Measurements from ENCODE around the gene FREM2. TPM values are rescaled to one million over a fixed set of nuclear protein-coding genes. Genes with fewer than 3 reads are reported as not detected.

Gene FREM2
- total RNA-seq, 4 donors from 2014 or later, result 32.0 to 54.6 (median 46.2) TPM

GRCh38 chr13:38752686-38753085, 65.8 kb downstream of the FREM2 start:
- no peak for DNase-seq
- TF ChIP-seq POLR2A (IDR thresholded peaks at IDR 0.05), result no peak
- WGBS, 2 donors, result 27 to 38% methylated on average over 4 to 5 of the region's 5 CpGs
- intact Hi-C loops (cut with DNase I), result no loop called here
- no peaks in the 10 kb centered on the region for H3K36me3 ChIP-seq
- H3K4me1 ChIP-seq, result peaks cover 0 to 7% of the 10 kb centered on the region in 2 donors
- H3K27me3 ChIP-seq, result no peaks in the 10 kb centered on the region
- no peak overlapping the region for H3K27ac ChIP-seq
- H3K4me3 ChIP-seq (replicated peaks in 1 of 3), result no peak overlapping the region
- H3K9me3 ChIP-seq, result no peaks in the 10 kb centered on the region

- TF ChIP-seq POLR2A (IDR thresholded peaks at IDR 0.05), result no peak
- TF ChIP-seq, protein P1, sequence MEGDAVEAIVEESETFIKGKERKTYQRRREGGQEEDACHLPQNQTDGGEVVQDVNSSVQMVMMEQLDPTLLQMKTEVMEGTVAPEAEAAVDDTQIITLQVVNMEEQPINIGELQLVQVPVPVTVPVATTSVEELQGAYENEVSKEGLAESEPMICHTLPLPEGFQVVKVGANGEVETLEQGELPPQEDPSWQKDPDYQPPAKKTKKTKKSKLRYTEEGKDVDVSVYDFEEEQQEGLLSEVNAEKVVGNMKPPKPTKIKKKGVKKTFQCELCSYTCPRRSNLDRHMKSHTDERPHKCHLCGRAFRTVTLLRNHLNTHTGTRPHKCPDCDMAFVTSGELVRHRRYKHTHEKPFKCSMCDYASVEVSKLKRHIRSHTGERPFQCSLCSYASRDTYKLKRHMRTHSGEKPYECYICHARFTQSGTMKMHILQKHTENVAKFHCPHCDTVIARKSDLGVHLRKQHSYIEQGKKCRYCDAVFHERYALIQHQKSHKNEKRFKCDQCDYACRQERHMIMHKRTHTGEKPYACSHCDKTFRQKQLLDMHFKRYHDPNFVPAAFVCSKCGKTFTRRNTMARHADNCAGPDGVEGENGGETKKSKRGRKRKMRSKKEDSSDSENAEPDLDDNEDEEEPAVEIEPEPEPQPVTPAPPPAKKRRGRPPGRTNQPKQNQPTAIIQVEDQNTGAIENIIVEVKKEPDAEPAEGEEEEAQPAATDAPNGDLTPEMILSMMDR (IDR thresholded peaks at IDR 0.05), result no peak
- Histone ChIP-seq H3K4me3 (replicated peaks in 1 of 3) (no peak overlapping the region), H3K27ac (no peak overlapping the region), H3K27me3 (no peaks in the 10 kb centered on the region), H3K9me3 (no peaks in the 10 kb centered on the region), H3K4me1 (peaks cover 0 to 7% of the 10 kb centered on the region in 2 donors), H3K36me3 (no peaks in the 10 kb centered on the region)
- intact Hi-C loops (cut with DNase I), result no loop called here
- no peak for DNase-seq
- WGBS, 2 donors, result 87 to 92% methylated on average over 2 of the region's 2 CpGs
Measured at GRCh38 chr13:38753878-38754277, 67.0 kb downstream of the FREM2 start.

DNA sequence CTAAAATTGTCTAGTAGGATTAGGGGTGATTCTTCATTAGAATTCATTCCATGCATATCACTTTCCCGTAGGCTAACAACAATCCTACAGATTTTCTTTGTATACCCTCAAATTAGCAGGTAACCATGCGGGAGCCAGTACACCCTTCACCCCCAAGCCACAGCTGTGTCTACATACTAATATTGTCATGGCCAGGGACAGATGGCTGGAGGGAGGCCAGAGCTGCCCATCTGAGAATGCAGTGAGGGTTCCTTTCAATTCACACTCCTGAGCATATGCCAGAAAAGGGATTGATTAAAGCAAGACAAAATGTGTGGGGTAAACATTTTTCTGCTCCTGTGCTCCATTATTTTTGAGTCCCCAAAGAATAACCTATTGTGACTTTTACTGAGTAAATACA, 68.9 kb downstream of the FREM2 start:
- no peak overlapping the region for H3K4me3 ChIP-seq (replicated peaks in 1 of 3)
- no peak overlapping the region for H3K27ac ChIP-seq
- H3K4me1 ChIP-seq, result peaks cover 0 to 7% of the 10 kb centered on the region in 2 donors
- H3K27me3 ChIP-seq, result no peaks in the 10 kb centered on the region
- TF ChIP-seq, protein P1 (IDR thresholded peaks at IDR 0.05), result no peak
- TF ChIP-seq POLR2A (IDR thresholded peaks at IDR 0.05), result no peak
- intact Hi-C loops (cut with DNase I), result no loop called here
- WGBS, 2 donors, result 96 to 98% methylated on average over 2 of the region's 2 CpGs
- no peaks in the 10 kb centered on the region for H3K36me3 ChIP-seq
- no peak for DNase-seq
- no peaks in the 10 kb centered on the region for H3K9me3 ChIP-seq

DNA sequence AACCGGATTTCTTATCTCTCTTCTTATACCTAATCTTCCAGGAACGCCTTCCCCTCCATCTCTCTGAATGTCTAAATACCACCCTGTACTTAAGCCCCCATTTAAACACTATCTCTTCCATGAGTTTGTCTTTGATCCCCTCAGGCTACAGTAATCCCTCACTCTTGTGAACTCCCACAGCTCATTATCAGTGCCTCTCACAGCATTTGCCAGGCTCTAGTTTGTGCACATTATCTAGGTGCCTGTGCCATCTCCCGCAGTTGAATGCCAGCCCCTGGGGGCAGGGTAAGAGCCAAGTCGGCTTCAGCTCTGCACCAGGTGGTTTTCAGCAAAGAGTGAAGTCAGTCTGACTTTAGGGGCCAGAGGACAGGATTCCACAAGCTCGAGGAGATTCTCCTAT, 71.4 kb downstream of the FREM2 start:
- WGBS, 2 donors, result 47 to 60% methylated on average over 5 of the region's 5 CpGs
- no peak overlapping the region for H3K4me3 ChIP-seq (replicated peaks in 1 of 3)
- no peak for TF ChIP-seq POLR2A (IDR thresholded peaks at IDR 0.05)
- TF ChIP-seq, protein P1 (IDR thresholded peaks at IDR 0.05), result no peak
- H3K27ac ChIP-seq, result no peak overlapping the region
- no peak for DNase-seq
- no peaks in the 10 kb centered on the region for H3K36me3 ChIP-seq
- H3K27me3 ChIP-seq, result no peaks in the 10 kb centered on the region
- no peaks in the 10 kb centered on the region for H3K4me1 ChIP-seq
- intact Hi-C loops (cut with DNase I), result no loop called here
- no peaks in the 10 kb centered on the region for H3K9me3 ChIP-seq

DNA sequence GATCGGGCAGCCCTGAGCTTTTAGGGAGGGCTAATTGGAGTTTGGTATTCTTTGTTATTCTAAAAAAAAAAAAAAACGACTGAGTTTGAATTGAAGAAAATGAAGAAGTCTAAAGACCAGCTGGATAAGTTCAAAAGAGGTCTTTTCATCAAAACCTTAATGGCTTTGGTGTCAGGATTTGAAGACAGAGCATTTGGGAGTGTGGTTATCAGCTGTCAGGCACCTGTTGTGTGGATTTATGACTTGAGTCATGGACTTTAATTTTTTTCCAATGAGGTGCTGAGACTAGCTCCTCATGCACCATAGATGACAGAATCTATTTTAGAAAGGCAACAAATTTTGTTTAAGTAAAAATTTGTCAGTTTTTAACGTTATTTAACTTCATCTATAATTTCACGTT, 72.5 kb downstream of the FREM2 start:
- Histone ChIP-seq H3K27me3 (no peaks in the 10 kb centered on the region), H3K4me3 (replicated peaks in 1 of 3) (no peak overlapping the region), H3K27ac (no peak overlapping the region), H3K4me1 (no peaks in the 10 kb centered on the region), H3K36me3 (no peaks in the 10 kb centered on the region), H3K9me3 (no peaks in the 10 kb centered on the region)
- WGBS, 2 donors, result 63 to 65% methylated on average over 4 of the region's 4 CpGs
- intact Hi-C loops (cut with DNase I), result no loop called here
- no peak for DNase-seq
- no peak for TF ChIP-seq POLR2A (IDR thresholded peaks at IDR 0.05)
- TF ChIP-seq, protein P1 (IDR thresholded peaks at IDR 0.05), result no peak
